Vagina (tissue), 2 donors: ENCODE results near the gene AP4S1.

Source experiments
- CTCF ChIP-seq, 3 experiments: fragments of 450-650 bp in 2 of 3; fragments of 200-600 bp in 1 of 3; sonication (generic) in 1 of 3; IDR thresholded peaks; one replicate each; pipeline ENCODE4 v1.5.1; 2017 to 2019; ENCODE audit warnings: antibody characterized with exemption in 3 of 3, mild to moderate bottlenecking in 2 of 3, moderate library complexity in 2 of 3
- POLR2A ChIP-seq, 2 donors: fragments of 450-650 bp; IDR thresholded peaks; one replicate each; pipeline ENCODE4 v1.6.1; 2017; ENCODE audit warnings: antibody characterized with exemption in 2 of 2, mild to moderate bottlenecking in 2 of 2, moderate library complexity in 2 of 2
- POLR2AphosphoS5 ChIP-seq, 2 donors: sonication (generic); formaldehyde crosslinking; IDR thresholded peaks; one replicate each; pipeline ENCODE4 v1.9.0; 2017; ENCODE audit warnings: antibody characterized with exemption in 2 of 2, mild to moderate bottlenecking in 2 of 2, low read depth in 1 of 2; ENCODE audit not compliant: insufficient read depth in 1 of 2

DNA sequence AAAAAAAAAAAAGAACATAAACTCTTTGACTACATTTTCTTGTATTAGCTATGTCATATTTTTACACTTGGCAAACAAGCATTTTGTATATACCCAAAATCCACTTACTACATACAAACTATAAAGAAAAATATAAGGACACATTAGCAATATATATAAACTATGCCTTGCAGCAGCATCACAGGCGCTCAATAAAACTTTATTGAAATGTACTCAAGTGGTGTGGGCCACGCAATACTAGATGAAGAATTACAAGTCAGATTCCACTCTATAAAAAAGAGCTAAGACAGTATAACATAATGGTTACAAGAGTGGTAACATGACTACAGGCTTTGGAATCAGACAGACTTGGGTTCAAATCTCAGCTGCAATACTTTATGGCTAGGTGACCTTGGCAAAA, 3.1 kb upstream of the AP4S1 start:
- no peak for TF ChIP-seq CTCF (IDR thresholded peaks at IDR 0.05)
- no peak for TF ChIP-seq POLR2A (IDR thresholded peaks at IDR 0.05)
- TF ChIP-seq POLR2AphosphoS5 (IDR thresholded peaks at IDR 0.05; ENCODE audit: insufficient read depth in 1 of 2, low read depth in 1 of 2), result no peak
